Activated naive CD8-positive, alpha-beta T cell treated with anti-CD3 and anti-CD28 coated beads, Interleukin-2, amount 10 ng/mL, durations not matched to agents 7 days and 5 days (primary cell): ENCODE results near the gene ERICH6. TPM values are rescaled to one million over a fixed set of nuclear protein-coding genes. Genes with fewer than 3 reads are reported as not detected.
A peak's percentile ranks its signal among the peaks of the same experiment; 100 is the strongest.
"Not testable (repeated sequence)": the region's sequence is repeated elsewhere in the genome, so short reads cannot be mapped to it uniquely, and the experiment has no call there.

Experiments used
- ATAC-seq: fragments of 150-1000 bp; cut with Tn5 transposase; one replicate; pipeline ENCODE4 v1.10.0; 2021; ENCODE audit warnings: low read depth, moderate library complexity
- POLR2A ChIA-PET: fragments of 350-600 bp; sonication (Branson Sonifier 250); formaldehyde crosslinking; loops from one replicate; lab custom pipeline; 2021; ENCODE audit warnings: antibody characterized with exemption; lab: Charles Lee
- DNase-seq: peaks from one replicate; pipeline ENCODE4 v3.0.0; 2021
- H3K27ac Mint-ChIP-seq: one replicate; pipeline ENCODE4 v1.8.0; 2022; ENCODE audit warnings: mild to moderate bottlenecking, mixed read lengths
- H3K27me3 Mint-ChIP-seq: one replicate; pipeline ENCODE4 v1.8.0; 2022; ENCODE audit warnings: mild to moderate bottlenecking, moderate library complexity, mixed read lengths
- H3K36me3 Mint-ChIP-seq: one replicate; pipeline ENCODE4 v1.8.0; 2021; ENCODE audit warnings: mild to moderate bottlenecking, mixed read lengths
- H3K4me1 Mint-ChIP-seq: one replicate; pipeline ENCODE4 v1.8.0; 2021; ENCODE audit warnings: mixed read lengths
- H3K4me3 Mint-ChIP-seq: one replicate; pipeline ENCODE4 v1.8.0; 2022; ENCODE audit warnings: mild to moderate bottlenecking, moderate library complexity, mixed read lengths
- H3K9me3 Mint-ChIP-seq: one replicate; pipeline ENCODE4 v1.8.0; 2021; ENCODE audit warnings: mixed read lengths
- total RNA-seq, 2 experiments: library from RNA; stranded (reverse); gene quantifications; one replicate each; pipeline ENCODE4 v1.2.3, GENCODE V29; 2021

ERICH6 gene
- total RNA-seq, 2 experiments from 2014 or later: 0.23 TPM; not detected in 1

DNA sequence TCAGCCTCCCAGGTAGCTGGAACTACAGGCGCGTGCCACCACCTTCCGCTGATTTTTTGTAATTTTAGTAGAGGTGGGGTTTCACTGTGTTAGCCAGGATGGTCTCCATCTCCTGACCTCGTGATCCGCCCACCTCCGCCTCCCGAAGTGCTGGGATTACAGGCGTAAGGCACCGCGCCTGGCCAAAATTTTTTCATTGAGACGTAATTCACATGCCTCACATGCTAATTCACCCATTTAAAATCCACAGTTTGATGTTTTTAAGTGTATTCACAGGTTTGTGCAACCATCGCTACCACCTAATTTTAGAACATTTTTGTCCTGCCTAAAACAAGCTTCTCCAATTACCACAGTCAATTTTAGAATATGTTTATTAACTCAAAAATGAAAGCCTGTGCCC lies 63.5 kb downstream of the ERICH6 start:
- peaks cover 2% of the 10 kb centered on the region for H3K9me3 Mint-ChIP-seq
- DNase-seq (no peak), ATAC-seq (no peak)
- no peak overlapping the region for H3K27ac Mint-ChIP-seq
- H3K27me3 Mint-ChIP-seq: peaks cover 24% of the 10 kb centered on the region
- no peak overlapping the region for H3K4me3 Mint-ChIP-seq
- POLR2A ChIA-PET: interaction anchor here (1.9 kb wide), 1 partner anchor 37 kb away, joined by 6 read pairs; the partner anchor contains the start of gene SELENOT
- H3K36me3 Mint-ChIP-seq: no peaks in the 10 kb centered on the region
- H3K4me1 Mint-ChIP-seq: peaks cover 19% of the 10 kb centered on the region

DNA sequence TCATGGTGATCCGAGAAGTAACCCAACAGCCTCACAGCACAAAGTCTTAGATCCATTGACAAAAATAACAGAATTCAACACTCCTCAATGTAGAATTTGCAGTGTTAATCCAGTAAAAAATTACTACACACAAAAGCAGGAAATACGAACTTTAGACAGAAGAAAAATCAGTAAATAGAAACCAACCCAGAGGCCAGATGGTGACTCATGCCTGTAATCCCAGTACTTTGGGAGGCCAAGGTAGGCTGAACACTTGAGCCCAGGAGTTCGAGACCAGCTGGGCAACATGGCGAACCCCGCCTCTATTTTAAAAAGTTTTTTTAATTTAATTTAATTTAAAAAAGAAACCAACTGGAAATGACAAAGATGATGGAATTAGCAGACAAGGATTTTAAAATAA lies 64.5 kb downstream of the ERICH6 start:
- ATAC-seq (no peak), DNase-seq (no peak)
- H3K27me3 Mint-ChIP-seq: peaks cover 21% of the 10 kb centered on the region
- H3K27ac Mint-ChIP-seq: no peak overlapping the region
- no peaks in the 10 kb centered on the region for H3K9me3 Mint-ChIP-seq
- POLR2A ChIA-PET: interaction anchor here (1.9 kb wide), 1 partner anchor 36 kb away, joined by 6 read pairs; the partner anchor contains the start of gene SELENOT
- H3K4me1 Mint-ChIP-seq: peaks cover 24% of the 10 kb centered on the region
- H3K36me3 Mint-ChIP-seq: peaks cover under 1% of the 10 kb centered on the region
- H3K4me3 Mint-ChIP-seq: no peak overlapping the region

DNA sequence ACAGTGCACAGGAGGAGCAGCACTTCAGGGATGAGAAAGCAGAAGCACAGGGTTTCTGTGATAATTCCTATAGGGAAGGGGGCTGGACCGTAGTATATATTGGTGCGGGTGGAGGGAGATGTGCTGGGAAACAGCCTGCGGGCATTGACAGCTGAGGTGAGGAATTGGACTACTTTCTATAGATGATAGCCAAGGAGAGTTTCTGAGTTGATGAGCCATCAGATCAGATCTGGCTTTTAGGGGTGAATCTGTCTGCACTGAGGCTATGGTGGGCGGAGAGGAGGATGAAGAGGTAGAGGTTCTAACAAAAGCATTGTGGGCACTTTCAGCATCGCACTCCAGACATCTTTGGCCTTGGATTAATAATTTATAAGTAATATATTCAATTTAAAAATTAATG lies 67.5 kb downstream of the ERICH6 start:
- Mint-ChIP-seq H3K4me3 (peak overlapping the region; percentile 63), H3K4me1 (peaks cover 21% of the 10 kb centered on the region), H3K36me3 (peaks cover 3% of the 10 kb centered on the region), H3K9me3 (no peaks in the 10 kb centered on the region), H3K27me3 (peaks cover 3% of the 10 kb centered on the region), H3K27ac (peak overlapping the region; percentile 81)
- POLR2A ChIA-PET: interaction anchor here (1.3 to 2.4 kb wide), 3 partner anchors 30 to 66 kb away, joined by 4 to 11 read pairs (median 9); partner anchors contain the start of gene SELENOT
- DNase-seq: no peak
- ATAC-seq: no peak

DNA sequence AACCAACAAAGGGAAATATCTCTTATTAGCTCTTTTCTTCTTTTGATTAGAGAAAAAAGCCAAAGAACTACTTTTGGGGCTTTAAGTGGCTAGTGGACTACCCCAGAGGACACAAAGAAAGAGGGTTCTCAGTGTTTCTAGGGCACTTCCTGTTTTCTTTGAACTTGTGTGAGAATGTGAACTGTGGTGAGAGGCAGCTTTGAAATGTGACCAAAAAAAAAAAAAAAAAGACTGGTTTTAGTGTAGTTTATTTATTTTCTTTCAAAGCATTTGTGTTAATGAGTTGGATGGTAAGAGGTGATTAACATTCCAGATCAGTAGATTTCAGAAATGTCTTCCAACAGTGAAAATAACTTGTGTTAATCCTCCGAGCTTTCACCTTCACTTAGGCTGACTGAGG lies 68.2 kb downstream of the ERICH6 start:
- Mint-ChIP-seq H3K27me3 (peaks cover 2% of the 10 kb centered on the region), H3K4me3 (peak overlapping the region; percentile 63)

DNA sequence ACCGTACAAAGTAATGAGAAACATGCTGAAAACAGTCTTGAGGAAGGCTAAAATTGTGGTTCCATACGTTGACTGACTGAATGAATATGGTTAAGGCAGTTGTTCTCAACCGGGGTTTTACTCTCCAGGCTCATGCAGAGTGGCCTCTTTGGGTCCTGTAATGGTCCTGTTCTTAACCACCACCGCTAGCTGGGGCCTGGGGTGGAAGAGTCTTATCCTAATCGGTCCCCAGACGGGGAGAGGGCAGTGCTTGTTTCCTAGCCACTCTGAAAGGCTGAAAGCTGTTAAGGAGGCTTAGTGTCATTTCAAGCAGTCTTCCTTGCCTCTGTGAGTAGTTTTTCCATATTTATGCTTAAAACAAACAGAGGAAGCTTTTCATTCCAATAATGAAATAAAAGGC lies 68.6 kb downstream of the ERICH6 start:
- Mint-ChIP-seq H3K9me3 (no peaks in the 10 kb centered on the region), H3K4me3 (peak overlapping the region; percentile 63), H3K27me3 (peaks cover under 1% of the 10 kb centered on the region), H3K36me3 (peaks cover 8% of the 10 kb centered on the region), H3K27ac (peak overlapping the region; percentile 81), H3K4me1 (peaks cover 23% of the 10 kb centered on the region)
- POLR2A ChIA-PET: interaction anchor here (0.9 to 2.4 kb wide), 7 partner anchors 29 to 127 kb away, joined by 3 to 13 read pairs (median 9); partner anchors contain the start of genes EIF2A, ERICH6, SELENOT and SERP1
- ATAC-seq (no peak), DNase-seq (no peak)

More for the DNA sequence above, 68.2 kb downstream of the ERICH6 start:
- peaks cover 22% of the 10 kb centered on the region for H3K4me1 Mint-ChIP-seq
- POLR2A ChIA-PET: interaction anchor here (0.7 to 2.4 kb wide), 8 partner anchors 29 to 127 kb away, joined by 3 to 13 read pairs (median 8); partner anchors contain the start of genes EIF2A, ERICH6, SELENOT and SERP1
- ATAC-seq (peak; percentile 92), DNase-seq (no peak)
- H3K27ac Mint-ChIP-seq: peak overlapping the region; percentile 81
- peaks cover 6% of the 10 kb centered on the region for H3K36me3 Mint-ChIP-seq
- no peaks in the 10 kb centered on the region for H3K9me3 Mint-ChIP-seq

DNA sequence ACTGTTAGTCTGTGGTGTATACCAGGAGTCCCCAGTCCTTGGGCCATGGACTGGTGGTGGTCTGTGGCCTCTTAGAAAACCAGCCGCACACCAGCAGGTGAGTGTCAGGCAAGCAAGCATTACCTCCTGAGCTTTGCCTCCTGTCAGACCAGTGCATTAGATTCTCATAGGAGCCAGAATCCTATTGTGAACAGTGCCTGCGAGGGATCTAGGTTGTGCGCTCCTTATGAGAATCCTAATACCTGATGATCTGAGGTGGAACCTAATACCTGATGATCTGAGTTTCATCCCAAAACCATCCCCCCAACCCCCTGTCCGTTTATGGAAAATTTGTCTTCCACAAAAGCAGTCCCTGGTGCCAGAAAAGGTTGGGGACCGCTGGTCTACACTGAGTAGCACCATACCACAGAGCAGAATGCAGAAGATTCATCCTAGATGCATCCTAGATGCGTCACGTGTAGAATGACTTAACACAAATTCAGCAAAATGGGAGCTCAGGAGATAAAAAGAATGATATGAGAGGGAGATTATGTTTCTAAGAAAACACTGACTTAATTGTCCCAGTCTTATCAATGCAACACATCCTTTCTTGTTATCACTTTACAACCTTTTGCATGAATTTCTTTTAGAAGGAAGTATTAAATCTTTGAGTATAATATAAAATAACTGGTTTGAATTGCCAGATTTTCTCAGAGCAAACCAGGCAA lies 72.1 kb downstream of the ERICH6 start:
- no peaks in the 10 kb centered on the region for H3K27me3 Mint-ChIP-seq
- H3K4me3 Mint-ChIP-seq: no peak overlapping the region
- H3K9me3 Mint-ChIP-seq: no peaks in the 10 kb centered on the region
- peaks cover 18% of the 10 kb centered on the region for H3K36me3 Mint-ChIP-seq
- DNase-seq: no peak
- POLR2A ChIA-PET: interaction anchor here (1.0 kb wide), 1 partner anchor 86 kb away, joined by 3 read pairs; the partner anchor contains the start of gene SERP1
- ATAC-seq: no peak
- H3K4me1 Mint-ChIP-seq: peaks cover 21% of the 10 kb centered on the region
- H3K27ac Mint-ChIP-seq: no peak overlapping the region

DNA sequence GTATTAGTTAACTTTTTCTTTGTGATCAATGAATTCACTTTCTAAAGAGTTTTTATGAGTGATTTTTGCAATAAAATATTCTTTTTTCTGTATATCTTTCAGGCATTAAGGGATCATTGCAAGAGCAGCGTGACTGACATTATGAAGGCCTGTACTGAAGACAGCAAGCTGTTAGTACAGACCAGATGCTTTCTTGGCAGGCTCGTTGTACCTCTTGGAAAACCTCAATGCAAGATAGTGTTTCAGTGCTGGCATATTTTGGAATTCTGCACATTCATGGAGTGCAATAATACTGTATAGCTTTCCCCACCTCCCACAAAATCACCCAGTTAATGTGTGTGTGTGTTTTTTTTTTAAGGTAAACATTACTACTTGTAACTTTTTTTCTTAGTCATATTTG lies 76.2 kb downstream of the ERICH6 start:
- H3K27me3 Mint-ChIP-seq: no peaks in the 10 kb centered on the region
- H3K4me3 Mint-ChIP-seq: no peak overlapping the region
- DNase-seq (no peak), ATAC-seq (no peak)
- H3K36me3 Mint-ChIP-seq: peaks cover 31% of the 10 kb centered on the region
- H3K27ac Mint-ChIP-seq: no peak overlapping the region
- POLR2A ChIA-PET: no interaction called here
- H3K9me3 Mint-ChIP-seq: no peaks in the 10 kb centered on the region
- peaks cover 7% of the 10 kb centered on the region for H3K4me1 Mint-ChIP-seq

DNA sequence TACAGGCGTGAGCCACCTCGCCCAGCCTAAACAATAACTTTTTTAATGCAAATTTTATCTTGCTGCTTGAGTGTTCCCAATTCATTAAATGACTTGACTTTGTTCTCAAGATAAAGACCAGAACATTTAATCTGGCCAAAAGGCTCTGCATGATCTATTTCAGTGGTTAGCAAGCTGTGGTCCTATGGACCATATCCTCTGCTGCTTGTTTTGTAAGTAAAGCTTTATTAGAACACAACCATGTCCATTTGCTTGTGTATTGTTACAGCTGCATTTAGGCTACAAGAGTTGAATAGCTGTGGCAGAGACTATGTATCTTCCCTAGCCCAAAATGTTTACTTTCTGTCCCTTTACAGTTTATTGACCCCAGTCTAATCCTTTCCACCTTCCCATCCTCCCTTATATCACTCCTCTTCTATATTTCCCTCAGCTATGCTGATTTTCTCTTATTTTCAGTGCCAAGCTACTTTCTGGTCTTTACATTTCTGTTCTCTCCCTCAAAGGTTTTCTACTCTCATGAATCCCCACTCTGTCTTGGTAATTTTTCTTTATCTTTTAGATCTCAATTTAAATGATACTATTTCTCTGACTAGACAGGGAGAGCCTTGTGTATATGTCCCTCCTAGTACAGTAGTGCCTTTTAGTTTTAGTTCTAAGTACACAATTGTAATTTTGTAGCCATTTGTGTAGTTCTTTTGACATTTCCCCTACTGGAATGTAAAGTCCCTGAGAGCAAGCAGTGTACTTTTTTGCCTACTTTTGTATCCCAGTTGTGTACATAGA lies 77.4 kb downstream of the ERICH6 start:
- no peak overlapping the region for H3K4me3 Mint-ChIP-seq
- H3K9me3 Mint-ChIP-seq: no peaks in the 10 kb centered on the region
- POLR2A ChIA-PET: interaction anchor here (1.2 kb wide), 1 partner anchor 23 kb away, joined by 3 read pairs; the partner anchor contains the start of gene SELENOT
- H3K27ac Mint-ChIP-seq: no peak overlapping the region
- H3K27me3 Mint-ChIP-seq: no peaks in the 10 kb centered on the region
- H3K4me1 Mint-ChIP-seq: peaks cover 10% of the 10 kb centered on the region
- no peak for ATAC-seq
- no peak for DNase-seq
- H3K36me3 Mint-ChIP-seq: peaks cover 30% of the 10 kb centered on the region

DNA sequence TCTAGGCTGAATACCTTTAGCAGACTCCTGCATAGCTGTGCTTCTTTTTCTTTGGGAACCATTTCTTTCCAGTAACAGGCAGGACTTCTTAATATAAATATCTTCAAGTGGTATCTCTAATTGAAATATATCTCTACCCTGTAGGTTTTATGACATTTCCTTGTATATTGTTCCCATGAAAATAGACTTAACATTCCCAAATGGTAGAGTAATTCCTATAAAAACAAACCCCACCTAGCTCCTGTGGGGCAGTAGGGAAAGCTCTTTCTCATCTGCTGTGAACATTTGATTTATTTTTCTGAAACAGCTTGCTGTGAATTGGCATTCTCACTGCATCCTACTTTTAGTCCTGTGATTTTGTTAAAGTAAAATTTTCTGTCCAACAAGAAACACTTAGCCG lies 79.8 kb downstream of the ERICH6 start:
- no peaks in the 10 kb centered on the region for H3K27me3 Mint-ChIP-seq
- H3K36me3 Mint-ChIP-seq: peaks cover 24% of the 10 kb centered on the region
- POLR2A ChIA-PET: no interaction called here
- no peak for DNase-seq
- ATAC-seq: no peak
- H3K9me3 Mint-ChIP-seq: no peaks in the 10 kb centered on the region
- peaks cover 12% of the 10 kb centered on the region for H3K4me1 Mint-ChIP-seq
- no peak overlapping the region for H3K4me3 Mint-ChIP-seq
- no peak overlapping the region for H3K27ac Mint-ChIP-seq

DNA sequence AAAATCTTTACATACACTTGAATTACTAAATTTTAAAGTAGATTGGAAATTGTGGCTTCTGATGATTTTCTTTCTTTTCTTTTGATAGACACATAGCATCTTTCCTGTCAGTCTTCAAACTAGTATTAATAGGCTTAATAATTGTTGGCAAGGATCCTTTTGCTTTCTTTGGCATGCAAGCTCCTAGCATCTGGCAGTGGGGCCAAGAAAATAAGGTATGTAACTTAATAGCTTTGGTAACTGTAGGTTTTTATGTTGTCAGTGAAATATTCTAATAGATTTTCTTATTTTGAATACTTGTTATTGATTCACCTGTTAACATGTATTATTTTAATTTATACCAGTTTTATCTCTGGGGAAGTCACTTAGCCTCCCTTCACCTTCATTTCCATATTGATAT lies 80.8 kb downstream of the ERICH6 start:
- H3K4me3 Mint-ChIP-seq, ATAC-seq, H3K9me3 Mint-ChIP-seq, DNase-seq, H3K27me3 Mint-ChIP-seq, POLR2A ChIA-PET, H3K27ac Mint-ChIP-seq: not testable (repeated sequence)
- H3K4me1 Mint-ChIP-seq: peaks cover 12% of the 10 kb centered on the region
- peaks cover 32% of the 10 kb centered on the region for H3K36me3 Mint-ChIP-seq

DNA sequence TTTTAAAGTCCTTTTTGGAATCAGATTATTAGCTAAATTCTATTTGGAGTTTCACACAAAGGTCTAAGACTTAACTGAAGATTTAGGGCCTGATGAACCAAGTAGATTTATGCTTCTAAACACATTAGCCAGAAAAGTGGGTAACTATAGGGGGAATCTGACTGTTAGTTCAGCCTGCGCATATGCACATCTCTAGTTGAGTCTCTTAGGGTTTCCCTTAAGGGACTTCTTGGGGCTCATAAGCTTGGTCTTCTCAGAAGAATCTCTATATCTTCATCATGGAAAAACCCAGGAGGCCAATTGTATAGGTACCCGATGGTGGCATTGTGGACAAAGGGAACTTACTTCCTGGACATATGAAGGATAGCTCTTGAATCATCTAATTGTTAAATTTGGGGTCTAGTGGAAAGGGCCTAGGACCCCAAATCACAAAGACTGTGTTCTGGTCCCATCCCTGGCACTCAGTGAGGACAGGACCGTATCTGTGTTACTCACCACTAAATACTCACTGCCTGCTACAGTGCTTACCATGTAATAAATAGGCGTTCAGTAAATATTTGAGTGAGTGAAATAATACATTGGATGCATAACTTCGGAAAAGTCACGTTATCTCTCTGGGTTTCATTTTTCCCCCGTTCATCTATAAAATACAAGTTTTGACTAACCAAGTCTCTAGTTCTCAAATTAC lies 83.6 kb downstream of the ERICH6 start:
- Mint-ChIP-seq H3K36me3 (peaks cover 28% of the 10 kb centered on the region), H3K27ac (no peak overlapping the region), H3K4me1 (peaks cover 12% of the 10 kb centered on the region), H3K9me3 (no peaks in the 10 kb centered on the region), H3K27me3 (no peaks in the 10 kb centered on the region), H3K4me3 (no peak overlapping the region)
- DNase-seq (no peak), ATAC-seq (no peak)
- POLR2A ChIA-PET: interaction anchor here (1.6 to 1.7 kb wide), 2 partner anchors 9 to 14 kb away, joined by 3 to 6 read pairs; no protein-coding TSS in a partner anchor

DNA sequence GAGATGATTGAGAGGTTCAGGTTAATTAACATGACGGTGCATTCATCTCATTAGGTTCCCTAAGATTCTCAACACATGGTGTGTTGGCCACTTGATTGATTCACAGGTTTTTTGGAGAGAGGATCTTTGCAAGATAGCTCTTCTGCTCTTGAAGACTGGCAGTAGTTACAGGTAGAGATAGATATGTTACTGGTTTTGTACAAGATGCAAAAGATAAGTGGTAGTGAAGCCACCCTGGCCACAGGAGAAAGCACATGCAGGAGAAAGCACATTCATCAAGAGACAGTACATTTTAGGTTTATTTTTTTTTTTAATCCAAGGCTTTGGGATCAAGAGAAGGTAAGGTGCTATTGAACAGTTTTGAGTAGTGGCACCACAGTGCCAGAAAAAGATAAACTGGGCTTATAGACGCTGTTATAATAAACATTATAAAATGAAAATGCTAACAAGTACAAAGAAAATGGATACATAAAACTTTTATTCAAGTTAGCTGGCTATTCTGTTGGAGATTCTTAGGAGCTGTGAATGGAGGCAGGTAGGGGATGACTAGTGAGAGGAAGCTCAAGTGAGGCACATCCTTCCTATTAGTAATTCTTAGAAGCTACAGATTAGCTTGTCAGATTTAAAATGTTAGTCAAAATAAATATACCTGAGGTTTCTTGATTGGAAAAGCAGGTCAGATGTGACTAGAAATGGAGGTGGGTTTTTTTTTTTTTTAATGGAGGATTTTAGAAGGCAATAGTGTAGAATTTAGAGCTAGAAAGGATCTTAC lies 89.8 kb downstream of the ERICH6 start:
- Mint-ChIP-seq H3K27ac (peak overlapping the region; percentile 52), H3K36me3 (peaks cover 45% of the 10 kb centered on the region), H3K9me3 (no peaks in the 10 kb centered on the region), H3K4me1 (peaks cover 38% of the 10 kb centered on the region), H3K4me3 (peak overlapping the region; percentile 1), H3K27me3 (no peaks in the 10 kb centered on the region)
- POLR2A ChIA-PET: interaction anchor here (0.7 to 1.2 kb wide), 3 partner anchors 11 to 587 kb away, joined by 3 to 6 read pairs (median 3); partner anchors contain the start of gene SELENOT
- ATAC-seq (no peak), DNase-seq (no peak)
